Measurements from ENCODE around the gene CHADL.

The CHADL gene

DNA sequence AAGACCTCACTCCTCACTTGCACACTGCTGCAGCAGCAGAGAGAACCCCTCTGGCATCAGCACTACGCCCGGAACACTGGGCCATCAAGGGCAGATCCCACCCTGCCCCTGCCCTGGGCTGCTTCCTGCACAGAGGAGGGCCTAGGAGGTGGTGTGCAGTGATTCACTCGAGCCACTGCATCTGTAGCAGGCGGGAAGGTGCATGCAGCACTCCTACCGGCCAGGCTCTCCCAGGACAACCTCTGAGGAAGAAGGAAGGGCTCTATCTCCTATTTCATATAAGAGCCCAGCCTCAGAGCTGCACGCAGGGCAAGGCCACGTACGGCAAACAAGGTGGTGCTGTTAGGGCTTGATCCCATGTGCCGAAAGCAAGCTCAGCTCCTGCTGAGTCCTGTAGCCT is 31.1 kb upstream of the CHADL start:
- TF ChIP-seq, protein P1, sequence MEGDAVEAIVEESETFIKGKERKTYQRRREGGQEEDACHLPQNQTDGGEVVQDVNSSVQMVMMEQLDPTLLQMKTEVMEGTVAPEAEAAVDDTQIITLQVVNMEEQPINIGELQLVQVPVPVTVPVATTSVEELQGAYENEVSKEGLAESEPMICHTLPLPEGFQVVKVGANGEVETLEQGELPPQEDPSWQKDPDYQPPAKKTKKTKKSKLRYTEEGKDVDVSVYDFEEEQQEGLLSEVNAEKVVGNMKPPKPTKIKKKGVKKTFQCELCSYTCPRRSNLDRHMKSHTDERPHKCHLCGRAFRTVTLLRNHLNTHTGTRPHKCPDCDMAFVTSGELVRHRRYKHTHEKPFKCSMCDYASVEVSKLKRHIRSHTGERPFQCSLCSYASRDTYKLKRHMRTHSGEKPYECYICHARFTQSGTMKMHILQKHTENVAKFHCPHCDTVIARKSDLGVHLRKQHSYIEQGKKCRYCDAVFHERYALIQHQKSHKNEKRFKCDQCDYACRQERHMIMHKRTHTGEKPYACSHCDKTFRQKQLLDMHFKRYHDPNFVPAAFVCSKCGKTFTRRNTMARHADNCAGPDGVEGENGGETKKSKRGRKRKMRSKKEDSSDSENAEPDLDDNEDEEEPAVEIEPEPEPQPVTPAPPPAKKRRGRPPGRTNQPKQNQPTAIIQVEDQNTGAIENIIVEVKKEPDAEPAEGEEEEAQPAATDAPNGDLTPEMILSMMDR (IDR thresholded peaks at IDR 0.05; ENCODE audit: insufficient read depth, low read length, missing control alignments) = no peak
- ChIA-PET CTCF (interaction anchor here (0.9 to 2.0 kb wide), 2 partner anchors 10 to 28 kb away, joined by 3 to 8 read pairs; no protein-coding TSS in a partner anchor), POLR2A (no interaction called here)

DNA sequence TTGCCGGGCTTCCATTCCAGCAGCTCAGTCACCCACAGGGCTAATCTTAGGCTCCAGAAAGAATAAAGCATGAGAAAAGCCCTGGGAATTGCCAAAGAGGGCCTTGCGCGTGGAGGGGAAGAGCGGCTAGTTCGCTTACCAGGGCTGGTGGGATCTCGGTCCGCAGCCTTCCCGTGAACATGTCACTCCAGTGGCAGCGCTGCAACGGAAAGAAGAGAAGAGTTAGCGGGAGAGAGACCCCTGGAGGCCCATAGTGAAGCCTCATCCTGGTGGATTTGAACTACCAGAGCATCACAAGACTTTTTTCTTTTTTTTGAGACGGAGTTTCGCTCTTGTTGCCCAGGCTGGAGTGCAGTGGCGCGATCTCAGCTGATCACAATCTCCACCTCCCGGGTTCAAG is 27.2 kb upstream of the CHADL start:
- CTCF ChIA-PET = no interaction called here
- no peak for DNase-seq (ENCODE audit: low read depth, low spot score)
- no peak overlapping the region for H3K4me3 ChIP-seq (ENCODE audit: low read depth, low read length)
- TF ChIP-seq, protein P1 (IDR thresholded peaks at IDR 0.05; ENCODE audit: insufficient read depth, low read length, missing control alignments) = no peak
- POLR2A ChIA-PET = no interaction called here

More for the DNA sequence above, 31.1 kb upstream of the CHADL start:
- no peak overlapping the region for H3K4me3 ChIP-seq (ENCODE audit: low read depth, low read length)
- DNase-seq (ENCODE audit: low read depth, low spot score) = no peak

- ChIA-PET CTCF (interaction anchor here (0.9 to 1.8 kb wide), 4 partner anchors 10 to 342 kb away, joined by 3 to 5 read pairs (median 4); partner anchors contain the start of gene ZC3H7B), POLR2A (no interaction called here)
- TF ChIP-seq, protein P1 (IDR thresholded peaks at IDR 0.05; ENCODE audit: insufficient read depth, low read length, missing control alignments) = no peak
- no peak for DNase-seq (ENCODE audit: low read depth, low spot score)
- H3K4me3 ChIP-seq (ENCODE audit: low read depth, low read length) = no peak overlapping the region
These were observed 23.7 kb upstream of the CHADL start for GRCh38 chr22:41264408-41264941.

DNA sequence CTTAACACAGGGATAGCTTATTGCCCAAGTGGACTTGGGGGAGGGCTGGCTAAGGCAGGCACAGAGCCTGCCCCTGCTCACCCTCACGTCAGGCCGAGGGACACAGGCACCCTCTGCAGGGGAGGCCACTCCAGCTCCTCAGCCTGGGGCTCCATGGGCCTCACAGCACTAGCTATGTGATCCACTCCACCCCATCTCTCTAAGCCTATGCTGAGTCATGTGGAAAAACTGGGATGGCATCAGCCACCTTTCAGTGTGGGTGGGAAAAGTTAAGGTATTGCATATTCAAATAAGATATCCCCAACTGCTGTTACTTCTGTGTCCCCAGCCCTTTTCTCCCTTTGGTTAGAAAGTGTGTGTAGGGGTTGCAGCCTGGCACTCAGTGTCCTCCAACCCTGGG is 23.0 kb upstream of the CHADL start:
- ChIA-PET POLR2A (no interaction called here), CTCF (interaction anchor here (0.9 kb wide), 1 partner anchor 17 kb away, joined by 3 read pairs; no protein-coding TSS in a partner anchor)
- H3K4me3 ChIP-seq (ENCODE audit: low read depth, low read length) = no peak overlapping the region
- TF ChIP-seq, protein P1 (IDR thresholded peaks at IDR 0.05; ENCODE audit: insufficient read depth, low read length, missing control alignments) = no peak
- no peak for DNase-seq (ENCODE audit: low read depth, low spot score)

DNA sequence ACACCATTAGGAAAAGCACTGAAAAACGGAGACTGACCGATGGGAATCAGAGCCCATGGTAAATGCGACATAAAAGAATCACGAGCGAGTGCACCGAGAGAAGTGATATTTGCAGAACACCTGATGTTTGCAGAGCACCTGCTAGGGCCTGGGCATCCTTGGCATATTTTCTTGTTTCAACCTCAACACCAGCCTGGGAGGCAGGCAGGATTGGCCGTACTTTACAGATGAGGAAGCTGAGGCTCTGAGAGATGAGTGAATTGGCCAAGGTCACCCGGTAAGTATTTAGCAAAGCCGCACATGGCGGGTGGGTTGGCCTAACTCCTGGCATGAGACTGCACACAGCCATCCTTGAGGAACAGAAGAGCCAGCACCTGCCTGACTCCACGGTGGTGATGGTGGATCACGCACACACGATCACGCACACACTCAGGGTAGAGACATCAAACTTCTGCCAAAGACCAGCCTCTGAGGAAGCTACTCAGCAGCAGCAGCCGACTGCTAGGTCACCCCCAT is 21.6 kb upstream of the CHADL start:
- ChIA-PET POLR2A (no interaction called here), CTCF (no interaction called here)
- H3K4me3 ChIP-seq (ENCODE audit: low read depth, low read length) = no peak overlapping the region
- no peak for DNase-seq (ENCODE audit: low read depth, low spot score)
- TF ChIP-seq, protein P1 (IDR thresholded peaks at IDR 0.05; ENCODE audit: insufficient read depth, low read length, missing control alignments) = no peak

DNA sequence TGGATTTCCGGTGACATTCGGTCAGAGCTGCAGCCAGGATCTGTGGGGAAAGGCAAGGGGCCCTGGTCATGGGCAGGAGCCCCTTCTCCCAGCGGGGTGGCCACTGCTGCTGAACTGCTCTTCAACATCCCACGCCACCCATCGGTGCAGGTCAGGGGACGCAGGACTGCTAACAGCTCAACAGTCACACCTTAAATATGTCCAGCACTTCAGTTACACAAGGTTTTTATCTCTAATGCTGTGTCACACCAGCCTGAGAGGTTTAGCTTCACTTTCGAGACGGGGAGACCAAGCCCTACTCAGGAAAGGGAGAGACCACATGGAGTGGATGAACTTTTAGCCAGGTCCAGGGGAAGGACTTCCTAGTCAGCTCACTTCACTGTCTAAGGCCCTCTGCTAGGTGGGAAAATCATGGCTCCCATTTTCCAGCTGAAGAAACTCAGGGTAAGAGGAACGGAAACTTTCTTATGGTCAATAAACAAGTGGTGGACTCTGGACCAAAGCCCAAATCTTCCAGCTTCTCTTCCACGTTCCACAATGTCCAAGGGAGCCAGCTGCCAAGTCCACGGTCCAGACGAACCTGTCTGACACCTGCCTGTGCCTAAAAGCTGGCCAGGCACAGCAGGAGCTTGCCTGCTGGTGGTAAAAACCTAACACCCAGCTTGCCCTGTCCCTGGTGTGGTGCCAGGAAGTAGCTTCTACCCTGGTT is 21.0 kb upstream of the CHADL start:
- TF ChIP-seq, protein P1 (IDR thresholded peaks at IDR 0.05; ENCODE audit: insufficient read depth, low read length, missing control alignments) = no peak
- H3K4me3 ChIP-seq (ENCODE audit: low read depth, low read length) = no peak overlapping the region
- ChIA-PET CTCF (interaction anchor here (1.2 kb wide), 1 partner anchor 24 kb away, joined by 3 read pairs; no protein-coding TSS in a partner anchor), POLR2A (interaction anchor here (0.7 kb wide), 1 partner anchor 123 kb away, joined by 3 read pairs; no protein-coding TSS in a partner anchor)
- no peak for DNase-seq (ENCODE audit: low read depth, low spot score)

All from AG04449 (cell line).